Right lobe of liver (tissue), 4 donors: ENCODE data around the gene FOXF2.

Experiments used
- CTCF ChIP-seq, 4 donors: fragments of 200-600 bp in 3 of 4; fragments of 450-650 bp in 1 of 4; IDR thresholded peaks; one replicate each; pipeline versions ENCODE4 v1.5.1 to v1.8.0; 2016 to 2022; ENCODE audit warnings: antibody characterized with exemption in 4 of 4, mild to moderate bottlenecking in 2 of 4
- POLR2A ChIP-seq: fragments of 450-650 bp; IDR thresholded peaks from one replicate; pipeline ENCODE4 v1.6.1; 2017; ENCODE audit warnings: antibody characterized with exemption, mild to moderate bottlenecking
- donor health status: DM: no; HTN: no; CAD: no.
- donor health status: DM: no; HTN: no; CAD: no.
- donor health status: DM: no; HTN: yes; CAD: no.

GRCh38 chr6:1395941-1396908, 6.8 kb downstream of the FOXF2 start:
- TF ChIP-seq CTCF (IDR thresholded peaks at IDR 0.05) (no peak), POLR2A (no peak)
